ENCODE data around the gene TNPO3. TPM values are rescaled to one million over a fixed set of nuclear protein-coding genes. Genes with fewer than 3 reads are reported as not detected.
"Not testable (repeated sequence)": the region's sequence is repeated elsewhere in the genome, so short reads cannot be mapped to it uniquely, and the experiment has no call there.

TNPO3 gene
- total and polyA plus RNA-seq, 12 donors = 8.0 to 37.7 (median 29.6) TPM

DNA sequence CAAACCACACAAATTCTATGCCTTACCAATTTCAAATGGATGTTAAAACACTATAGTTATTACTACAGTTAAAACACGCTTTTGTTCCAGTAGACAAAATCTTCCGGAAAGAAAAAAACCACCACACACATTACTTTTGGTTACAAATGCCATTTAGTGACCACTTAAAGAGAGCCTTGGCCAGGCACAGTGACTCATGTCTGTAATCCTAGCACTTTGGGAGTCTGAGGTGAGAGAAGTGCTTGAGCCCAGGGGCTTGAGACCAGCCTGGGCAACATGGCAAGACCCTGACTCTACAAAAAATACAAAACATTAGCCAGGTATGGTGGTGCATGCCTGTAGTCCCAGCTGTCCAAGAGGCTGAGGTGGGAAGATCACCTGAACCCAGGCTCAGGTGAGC is 7.2 kb downstream of the TNPO3 start:
- WGBS, 2 donors = 97% methylated on average over 2 of the region's 2 CpGs
- ATAC-seq (no peak), DNase-seq (no peak)
- Histone ChIP-seq H3K4me3 (no peak overlapping the region), H3K4me1 (peaks cover 0 to 62% (median 44%) of the 10 kb centered on the region in 9 donors), H3K27me3 (no peaks in the 10 kb centered on the region), H3K27ac (no peak overlapping the region), H3K36me3 (peaks cover 0 to 27% (median 0%) of the 10 kb centered on the region in 9 donors), H3K9me3 (no peaks in the 10 kb centered on the region)
- intact Hi-C loops (cut with DNase I) = no loop called here
- TF ChIP-seq, protein P1, sequence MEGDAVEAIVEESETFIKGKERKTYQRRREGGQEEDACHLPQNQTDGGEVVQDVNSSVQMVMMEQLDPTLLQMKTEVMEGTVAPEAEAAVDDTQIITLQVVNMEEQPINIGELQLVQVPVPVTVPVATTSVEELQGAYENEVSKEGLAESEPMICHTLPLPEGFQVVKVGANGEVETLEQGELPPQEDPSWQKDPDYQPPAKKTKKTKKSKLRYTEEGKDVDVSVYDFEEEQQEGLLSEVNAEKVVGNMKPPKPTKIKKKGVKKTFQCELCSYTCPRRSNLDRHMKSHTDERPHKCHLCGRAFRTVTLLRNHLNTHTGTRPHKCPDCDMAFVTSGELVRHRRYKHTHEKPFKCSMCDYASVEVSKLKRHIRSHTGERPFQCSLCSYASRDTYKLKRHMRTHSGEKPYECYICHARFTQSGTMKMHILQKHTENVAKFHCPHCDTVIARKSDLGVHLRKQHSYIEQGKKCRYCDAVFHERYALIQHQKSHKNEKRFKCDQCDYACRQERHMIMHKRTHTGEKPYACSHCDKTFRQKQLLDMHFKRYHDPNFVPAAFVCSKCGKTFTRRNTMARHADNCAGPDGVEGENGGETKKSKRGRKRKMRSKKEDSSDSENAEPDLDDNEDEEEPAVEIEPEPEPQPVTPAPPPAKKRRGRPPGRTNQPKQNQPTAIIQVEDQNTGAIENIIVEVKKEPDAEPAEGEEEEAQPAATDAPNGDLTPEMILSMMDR (IDR thresholded peaks at IDR 0.05) = no peak

DNA sequence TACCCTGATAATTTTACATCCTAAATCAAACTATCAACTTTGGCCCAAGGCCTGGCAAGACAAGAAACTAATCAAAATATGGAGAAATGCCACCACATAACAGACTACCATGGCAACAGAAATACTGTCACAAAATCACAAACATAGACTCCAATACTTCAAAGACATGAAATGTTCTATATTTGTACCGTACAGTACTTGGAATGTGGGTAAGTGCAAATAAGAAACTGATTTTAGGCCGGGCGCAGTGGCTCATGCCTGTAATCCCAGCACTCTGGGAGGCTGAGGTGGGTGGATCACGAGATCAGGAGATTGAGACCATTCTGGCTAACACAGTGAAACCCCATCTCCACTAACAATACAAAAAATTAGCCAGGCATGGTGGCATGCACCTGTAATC is 9.2 kb downstream of the TNPO3 start:
- H3K4me1 ChIP-seq = peaks cover 3 to 70% (median 44%) of the 10 kb centered on the region in 9 donors
- TF ChIP-seq, protein P1 (IDR thresholded peaks at IDR 0.05) = no peak
- DNase-seq (no peak), ATAC-seq (no peak)
- no peaks in the 10 kb centered on the region for H3K27me3 ChIP-seq
- 77 to 85% methylated on average over 4 of the region's 4 CpGs for WGBS, 2 donors
- H3K36me3 ChIP-seq = peaks cover 0 to 25% (median 0%) of the 10 kb centered on the region in 9 donors
- H3K9me3 ChIP-seq = no peaks in the 10 kb centered on the region
- no peak overlapping the region for H3K4me3 ChIP-seq
- H3K27ac ChIP-seq = no peak overlapping the region
- intact Hi-C loops (cut with DNase I) = no loop called here

DNA sequence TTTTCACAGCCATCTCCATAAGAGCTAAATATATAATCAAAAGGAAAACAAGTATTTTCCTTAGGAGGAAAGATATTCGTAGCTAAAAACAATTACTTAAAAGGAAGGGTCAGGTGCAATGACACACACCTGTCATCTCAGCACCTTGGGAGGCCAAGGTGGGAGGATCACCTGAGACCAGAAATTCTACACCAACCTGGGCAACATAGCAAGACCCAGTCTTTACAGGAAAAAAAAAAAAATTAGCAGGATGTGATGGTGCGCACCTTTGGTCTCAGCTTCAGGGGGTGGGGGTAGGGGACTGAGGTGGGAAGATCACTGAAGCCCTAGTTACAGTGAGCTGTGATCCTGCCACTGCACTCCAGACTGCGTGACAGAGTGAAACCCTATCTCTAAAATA is 11.9 kb downstream of the TNPO3 start:
- ATAC-seq = no peak
- Histone ChIP-seq H3K4me1 (peaks cover 3 to 62% (median 41%) of the 10 kb centered on the region in 9 donors), H3K9me3 (no peaks in the 10 kb centered on the region), H3K27me3 (no peaks in the 10 kb centered on the region), H3K36me3 (peaks cover 0 to 39% (median 16%) of the 10 kb centered on the region in 9 donors), H3K27ac (no peak overlapping the region), H3K4me3 (no peak overlapping the region)
- WGBS, 2 donors = 89 to 93% methylated on average over 3 of the region's 3 CpGs
- intact Hi-C loops (cut with DNase I) = no loop called here
- DNase-seq = no peak
- TF ChIP-seq, protein P1 (IDR thresholded peaks at IDR 0.05) = no peak

DNA sequence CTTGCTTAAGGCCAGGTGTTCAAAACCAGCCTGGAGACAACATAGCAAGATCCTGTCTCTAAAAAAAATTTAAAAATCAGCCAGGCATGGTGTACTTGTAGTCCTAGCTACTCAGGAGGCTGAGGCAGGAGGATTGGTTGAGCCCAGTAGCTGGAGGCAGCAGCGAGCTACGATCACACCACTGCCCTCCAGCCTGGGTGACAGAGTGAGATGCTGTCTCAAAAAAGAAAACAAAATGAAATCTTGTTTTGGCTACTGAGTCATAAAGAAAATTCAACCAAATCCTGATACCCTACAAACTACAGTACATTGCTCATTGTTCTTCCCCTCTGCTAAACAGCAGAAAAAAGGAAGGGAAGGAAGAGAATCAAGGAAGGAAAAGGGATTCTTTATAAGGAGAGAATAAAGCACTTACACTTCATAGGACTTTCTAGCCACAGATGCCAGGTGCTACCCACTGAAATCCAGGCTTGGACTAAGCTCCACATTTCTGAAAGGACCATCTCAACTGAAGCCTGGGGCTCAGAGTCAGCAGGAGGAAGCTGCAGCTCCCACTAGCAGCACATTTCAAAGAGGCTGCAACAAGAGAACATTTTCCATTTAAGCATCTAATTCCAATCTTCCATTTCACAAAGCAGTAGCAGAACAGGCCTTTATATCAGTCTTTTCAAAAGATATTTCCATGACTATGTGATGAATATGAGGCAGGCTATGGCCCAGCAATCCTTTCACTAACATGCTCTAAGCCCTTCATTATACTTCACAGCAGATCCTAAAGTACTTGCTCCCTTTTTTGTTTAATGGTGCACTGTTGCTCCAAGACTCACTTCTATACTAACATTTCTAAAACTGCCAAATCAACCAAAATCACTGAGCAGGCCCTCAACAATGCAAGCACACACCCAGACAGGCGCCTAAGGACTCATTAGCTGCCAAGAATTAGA is 13.5 kb downstream of the TNPO3 start:
- H3K4me1 ChIP-seq = peaks cover 3 to 47% (median 31%) of the 10 kb centered on the region in 9 donors
- TF ChIP-seq, protein P1 (IDR thresholded peaks at IDR 0.05) = no peak
- WGBS, 2 donors = 89 to 90% methylated on average over 3 of the region's 3 CpGs
- H3K27ac ChIP-seq = no peak overlapping the region
- no peak for ATAC-seq
- H3K9me3 ChIP-seq = no peaks in the 10 kb centered on the region
- intact Hi-C loops (cut with DNase I) = no loop called here
- H3K36me3 ChIP-seq = peaks cover 0 to 50% (median 17%) of the 10 kb centered on the region in 9 donors
- no peak for DNase-seq
- no peaks in the 10 kb centered on the region for H3K27me3 ChIP-seq
- no peak overlapping the region for H3K4me3 ChIP-seq

DNA sequence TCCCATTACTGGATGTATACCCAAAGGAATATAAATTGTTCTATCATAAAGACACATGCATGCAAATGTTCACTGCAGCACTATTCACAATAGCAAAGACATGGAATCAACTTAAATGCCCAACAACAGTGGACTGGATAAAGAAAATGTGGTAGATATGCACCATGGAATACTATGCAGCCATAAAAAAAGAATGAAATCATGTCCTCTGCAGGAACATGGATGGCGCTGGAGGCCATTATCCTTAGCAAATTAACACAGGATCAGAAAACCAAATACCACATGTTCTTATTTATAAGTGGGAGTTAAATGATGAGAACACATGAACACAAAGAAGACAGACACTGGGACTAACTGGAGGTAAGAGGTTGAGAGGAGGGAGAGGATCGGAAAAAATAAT is 16.4 kb downstream of the TNPO3 start:
- H3K27me3 ChIP-seq; intact Hi-C loops (cut with DNase I); ATAC-seq; DNase-seq; H3K27ac ChIP-seq; H3K9me3 ChIP-seq; H3K4me3 ChIP-seq: not testable (repeated sequence)
- peaks cover 0 to 20% (median 12%) of the 10 kb centered on the region in 9 donors for H3K4me1 ChIP-seq
- peaks cover 0 to 73% (median 17%) of the 10 kb centered on the region in 9 donors for H3K36me3 ChIP-seq
- 100% methylated on average over 2 of the region's 2 CpGs for WGBS, 2 donors
